Calu3 (cell line): Measurements from ENCODE around the gene RELCH. TPM values are rescaled to one million over a fixed set of nuclear protein-coding genes. Genes with fewer than 3 reads are reported as not detected.

Source experiments
- BruUV-seq: library from RNA; stranded (reverse); fragments of 400-500 nt; replicated peaks from 2 replicates; lab custom pipeline; 2021; lab: Mats Ljungman, UMichigan
- CTCF ChIA-PET: fragments of 300-600 bp; sonication (Branson Sonifier 250); formaldehyde crosslinking; loops from one replicate; lab custom pipeline; 2022; ENCODE audit warnings: antibody characterized with exemption; lab: Charles Lee
- DNase-seq: peaks from one replicate; pipeline ENCODE4 v3.0.0; 2022
- H3K27ac Mint-ChIP-seq: one replicate; pipeline ENCODE4 v1.8.0; 2022; ENCODE audit warnings: mixed read lengths; ENCODE audit not compliant: unreplicated experiment
- H3K27me3 Mint-ChIP-seq: one replicate; pipeline ENCODE4 v1.8.0; 2022; ENCODE audit warnings: mixed read lengths; ENCODE audit not compliant: unreplicated experiment
- H3K36me3 Mint-ChIP-seq: one replicate; pipeline ENCODE4 v1.8.0; 2022; ENCODE audit warnings: mild to moderate bottlenecking, moderate library complexity, mixed read lengths; ENCODE audit not compliant: insufficient read depth, unreplicated experiment
- H3K4me1 Mint-ChIP-seq: one replicate; pipeline ENCODE4 v1.8.0; 2022; ENCODE audit warnings: mild to moderate bottlenecking, low read depth, mixed read lengths; ENCODE audit not compliant: unreplicated experiment
- H3K4me3 Mint-ChIP-seq: one replicate; pipeline ENCODE4 v1.8.0; 2022; ENCODE audit warnings: mild to moderate bottlenecking, low read depth, moderate library complexity, mixed read lengths; ENCODE audit not compliant: unreplicated experiment
- H3K9me3 Mint-ChIP-seq: one replicate; pipeline ENCODE4 v1.8.0; 2022; ENCODE audit warnings: low read depth, mixed read lengths; ENCODE audit not compliant: unreplicated experiment
- intact Hi-C: fragments of 100-400 bp; cut with micrococcal nuclease; formaldehyde crosslinking; loops from one replicate; pipeline ENCODE4 v1.10.0; 2022; ENCODE audit not compliant: unreplicated experiment
- total RNA-seq: library from RNA; stranded (reverse); gene quantifications from 2 replicates; pipeline ENCODE4 v1.2.3, GENCODE V29; 2022
- TF ChIP-seq, protein P1 (sequence below): fragments of 200-600 bp; IDR thresholded peaks from one replicate; pipeline ENCODE4 v1.8.0; 2022; ENCODE audit warnings: antibody characterized with exemption; ENCODE audit not compliant: unreplicated experiment

RELCH gene
- total RNA-seq, 1 experiment from 2014 or later, result 54.5 TPM

GRCh38 chr18:62323483-62324180 lies 136.6 kb downstream of the RELCH start:
- peaks cover 47% of the 10 kb centered on the region for H3K4me1 Mint-ChIP-seq
- no peaks in the 10 kb centered on the region for H3K27me3 Mint-ChIP-seq
- intact Hi-C loops, result loop anchor here (5.0 kb wide), 1 partner anchor 136 kb away; the partner anchor contains the start of genes PIGN and RELCH
- CTCF ChIA-PET, result interaction anchor here (0.5 to 2.4 kb wide), 4 partner anchors 77 to 459 kb away, joined by 3 to 13 read pairs (median 4); no protein-coding TSS in a partner anchor
- no peaks in the 10 kb centered on the region for H3K9me3 Mint-ChIP-seq
- peak overlapping the region; percentile 64 for H3K27ac Mint-ChIP-seq
- BruUV-seq, result no TSS peak
- peak overlapping the region; percentile 90 for H3K4me3 Mint-ChIP-seq
- no peak for DNase-seq
- TF ChIP-seq, protein P1, sequence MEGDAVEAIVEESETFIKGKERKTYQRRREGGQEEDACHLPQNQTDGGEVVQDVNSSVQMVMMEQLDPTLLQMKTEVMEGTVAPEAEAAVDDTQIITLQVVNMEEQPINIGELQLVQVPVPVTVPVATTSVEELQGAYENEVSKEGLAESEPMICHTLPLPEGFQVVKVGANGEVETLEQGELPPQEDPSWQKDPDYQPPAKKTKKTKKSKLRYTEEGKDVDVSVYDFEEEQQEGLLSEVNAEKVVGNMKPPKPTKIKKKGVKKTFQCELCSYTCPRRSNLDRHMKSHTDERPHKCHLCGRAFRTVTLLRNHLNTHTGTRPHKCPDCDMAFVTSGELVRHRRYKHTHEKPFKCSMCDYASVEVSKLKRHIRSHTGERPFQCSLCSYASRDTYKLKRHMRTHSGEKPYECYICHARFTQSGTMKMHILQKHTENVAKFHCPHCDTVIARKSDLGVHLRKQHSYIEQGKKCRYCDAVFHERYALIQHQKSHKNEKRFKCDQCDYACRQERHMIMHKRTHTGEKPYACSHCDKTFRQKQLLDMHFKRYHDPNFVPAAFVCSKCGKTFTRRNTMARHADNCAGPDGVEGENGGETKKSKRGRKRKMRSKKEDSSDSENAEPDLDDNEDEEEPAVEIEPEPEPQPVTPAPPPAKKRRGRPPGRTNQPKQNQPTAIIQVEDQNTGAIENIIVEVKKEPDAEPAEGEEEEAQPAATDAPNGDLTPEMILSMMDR, result no peak
- peaks cover 50% of the 10 kb centered on the region for H3K36me3 Mint-ChIP-seq

DNA sequence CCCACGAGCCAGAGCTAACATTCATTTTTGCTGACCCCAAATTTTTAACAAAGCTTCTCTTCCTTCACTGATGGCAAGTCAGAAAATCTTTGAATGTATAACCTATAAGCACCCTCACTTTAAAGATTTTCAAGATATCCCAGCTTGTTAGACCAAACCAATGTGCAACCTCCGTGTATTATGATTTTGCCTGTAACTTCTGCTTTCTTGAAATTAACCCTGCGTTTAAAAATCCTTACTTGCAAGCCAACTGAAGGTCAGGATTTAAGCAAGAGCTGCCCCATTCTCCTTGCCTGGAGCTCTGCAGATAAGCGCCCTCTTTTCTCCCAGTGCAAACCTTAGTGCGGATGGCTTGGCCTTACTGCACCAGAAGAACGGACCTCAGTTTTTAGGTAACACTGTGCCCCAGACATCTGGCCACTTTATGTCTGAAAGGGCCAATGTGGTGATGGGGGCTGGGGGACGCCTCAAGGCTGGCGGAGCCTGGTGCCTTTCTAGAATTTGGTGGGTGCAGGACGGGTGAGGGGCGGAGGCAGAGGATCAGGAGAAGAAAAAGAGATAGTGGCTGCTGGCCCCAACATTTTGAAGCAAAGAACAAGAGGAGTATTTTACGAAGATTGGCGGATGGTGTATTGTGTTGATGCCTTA lies 137.2 kb downstream of the RELCH start:
- no TSS peak for BruUV-seq
- Mint-ChIP-seq H3K9me3 (no peaks in the 10 kb centered on the region), H3K27ac (peak overlapping the region; percentile 64), H3K27me3 (no peaks in the 10 kb centered on the region), H3K4me3 (peak overlapping the region; percentile 90), H3K36me3 (peaks cover 54% of the 10 kb centered on the region), H3K4me1 (peaks cover 53% of the 10 kb centered on the region)
- intact Hi-C loops, result loop anchor here (5.0 kb wide), 1 partner anchor 137 kb away; the partner anchor contains the start of genes PIGN and RELCH
- no peak for DNase-seq
- TF ChIP-seq, protein P1, result no peak
- CTCF ChIA-PET, result interaction anchor here (0.5 to 2.4 kb wide), 5 partner anchors 76 to 659 kb away, joined by 3 to 13 read pairs (median 4); no protein-coding TSS in a partner anchor

- intact Hi-C loops, result loop anchor here (5.0 kb wide), 2 partner anchors 138 to 392 kb away; partner anchors contain the start of genes PHLPP1, PIGN and RELCH
- TF ChIP-seq, protein P1, result peak; percentile 54
- peak within 1 kb of the TSS; percentile 79 for H3K27ac Mint-ChIP-seq
- H3K4me3 Mint-ChIP-seq, result peak within 1 kb of the TSS; percentile 90
- H3K4me1 Mint-ChIP-seq, result peaks cover 62% of the 10 kb centered on the region
- BruUV-seq, result no TSS peak
- no peaks in the 10 kb centered on the region for H3K27me3 Mint-ChIP-seq
- peak; percentile 88 for DNase-seq
- no peaks in the 10 kb centered on the region for H3K9me3 Mint-ChIP-seq
- CTCF ChIA-PET, result interaction anchor here (0.6 to 2.4 kb wide), 3 partner anchors 75 to 658 kb away, joined by 4 to 13 read pairs (median 5); no protein-coding TSS in a partner anchor
- peaks cover 58% of the 10 kb centered on the region for H3K36me3 Mint-ChIP-seq
These were observed 138.1 kb downstream of the RELCH start, which contains the start of gene TNFRSF11A for GRCh38 chr18:62324917-62325805. Gene TNFRSF11A (plus strand): TSS chr18:62325310. CDS start chr18:62325353, 43 bp downstream.
